ENCODE results near the gene PPTC7. TPM values are rescaled to one million over a fixed set of nuclear protein-coding genes. Genes with fewer than 3 reads are reported as not detected.

Gene PPTC7
- total and polyA plus RNA-seq, 8 donors, result 13.3 to 24.2 (median 15.1) TPM

GRCh38 chr12:110501399-110501751 is 81.7 kb downstream of the PPTC7 start:
- ATAC-seq (peak; percentile 54), DNase-seq (peak in 2 of 4 donors; percentile 17 to 27)
- intact Hi-C loops (cut with DNase I), result no loop called here
- Histone ChIP-seq H3K9me3 (no peaks in the 10 kb centered on the region), H3K36me3 (peaks cover 0 to 9% of the 10 kb centered on the region in 2 donors), H3K4me1 (peaks cover 8 to 48% of the 10 kb centered on the region in 2 donors), H3K27ac (peak overlapping the region; percentile 93 to 98), H3K4me3 (peak overlapping the region; percentile 97 to 99), H3K27me3 (no peaks in the 10 kb centered on the region)
- no peak for TF ChIP-seq CTCF (IDR thresholded peaks at IDR 0.05)

- intact Hi-C loops (cut with DNase I), result no loop called here
- Histone ChIP-seq H3K9me3 (no peaks in the 10 kb centered on the region), H3K27me3 (no peaks in the 10 kb centered on the region), H3K4me3 (no peak overlapping the region), H3K4me1 (peaks cover 8 to 48% of the 10 kb centered on the region in 2 donors), H3K36me3 (peaks cover 0 to 28% of the 10 kb centered on the region in 2 donors), H3K27ac (peak overlapping the region in 1 of 2 donors; percentile 45)
- TF ChIP-seq CTCF (IDR thresholded peaks at IDR 0.05), result no peak
- ATAC-seq (no peak), DNase-seq (no peak)
These were observed 84.0 kb downstream of the PPTC7 start for GRCh38 chr12:110498984-110499706.

Other genes starting within 250 kb of the PPTC7 start
- 10 to 100 TPM; 48.6 to 49.8 TPM for gene ANAPC7, start 179.6 kb downstream of the PPTC7 start, total RNA-seq
- gene ANAPC7, start 179.6 kb downstream of the PPTC7 start, polyA plus RNA-seq (ENCODE audit: insufficient read length in 6 of 6), result 10 to 100 TPM; 72.5 to 94.6 (median 88.1) TPM
- 100 to 1,000 TPM; 239 to 273 TPM for gene ARPC3, start 133.0 kb downstream of the PPTC7 start, total RNA-seq
- gene ARPC3, start 133.0 kb downstream of the PPTC7 start, polyA plus RNA-seq (ENCODE audit: insufficient read length in 6 of 6), result 100 to 1,000 TPM; 190 to 218 (median 204) TPM
- 10 to 100 TPM; 29.5 to 32.2 TPM for gene GPN3, start 115.1 kb downstream of the PPTC7 start, total RNA-seq
- 10 to 100 TPM; 26.6 to 36.8 (median 28.2) TPM for gene GPN3, start 115.1 kb downstream of the PPTC7 start, polyA plus RNA-seq (ENCODE audit: insufficient read length in 6 of 6)
- 1 to 10 TPM; 3.9 to 5.6 TPM for gene FAM216A, start 114.5 kb downstream of the PPTC7 start, total RNA-seq
- 10 to 100 TPM; 15.6 to 21.3 (median 16.9) TPM for gene FAM216A, start 114.5 kb downstream of the PPTC7 start, polyA plus RNA-seq (ENCODE audit: insufficient read length in 6 of 6)
- 100 to 1,000 TPM in 1 of 2 donors, 10 to 100 TPM in 1; 91.7 to 115 TPM for gene VPS29, start 81.2 kb downstream of the PPTC7 start, total RNA-seq
- gene VPS29, start 81.2 kb downstream of the PPTC7 start, polyA plus RNA-seq (ENCODE audit: insufficient read length in 6 of 6), result 100 to 1,000 TPM; 131 to 151 (median 139) TPM
- gene RAD9B, start 81.0 kb downstream of the PPTC7 start, total RNA-seq, result 1 to 10 TPM in 1 of 2 donors, under 1 TPM in 1; 0.55 to 1.3 TPM
- 1 to 10 TPM; 1.4 to 1.8 (median 1.7) TPM for gene RAD9B, start 81.0 kb downstream of the PPTC7 start, polyA plus RNA-seq (ENCODE audit: insufficient read length in 6 of 6)
- 10 to 100 TPM; 34.1 to 44.5 TPM for gene TCTN1, start 30.8 kb upstream of the PPTC7 start, total RNA-seq
- 10 to 100 TPM; 64.0 to 84.3 (median 76.9) TPM for gene TCTN1, start 30.8 kb upstream of the PPTC7 start, polyA plus RNA-seq (ENCODE audit: insufficient read length in 6 of 6)
- 10 to 100 TPM; 10.7 to 12.4 TPM for gene HVCN1, start 105.8 kb upstream of the PPTC7 start, total RNA-seq
- gene HVCN1, start 105.8 kb upstream of the PPTC7 start, polyA plus RNA-seq (ENCODE audit: insufficient read length in 6 of 6), result 10 to 100 TPM; 15.5 to 19.3 (median 17.8) TPM
- 100 to 1,000 TPM in 1 of 2 donors, 10 to 100 TPM in 1; 86.8 to 104 TPM for gene PPP1CC, start 159.6 kb upstream of the PPTC7 start, total RNA-seq
- gene PPP1CC, start 159.6 kb upstream of the PPTC7 start, polyA plus RNA-seq (ENCODE audit: insufficient read length in 6 of 6), result 100 to 1,000 TPM; 172 to 208 (median 189) TPM